ENCODE results near the gene CPA4.

CPA4 gene

DNA sequence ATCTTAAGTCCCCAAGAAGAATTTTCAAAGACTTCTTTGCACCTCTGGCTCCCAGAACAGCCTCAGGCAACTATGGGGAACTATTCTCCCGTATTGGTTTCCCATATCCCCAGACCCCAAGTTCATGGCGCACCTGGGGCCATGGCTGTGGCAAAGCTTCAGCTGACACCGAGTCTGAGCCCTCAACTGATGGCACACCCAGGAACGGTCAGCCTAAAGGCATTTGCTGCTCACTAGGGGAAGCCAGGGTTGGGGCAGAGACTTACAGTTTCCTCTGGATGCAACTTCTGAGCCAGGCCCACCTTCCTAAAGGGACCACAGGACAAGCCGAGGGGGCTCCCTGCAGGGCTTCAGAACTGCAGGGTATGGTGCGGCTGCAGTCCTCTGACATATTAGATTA, 73.6 kb downstream of the CPA4 start:
- no peak for DNase-seq

DNA sequence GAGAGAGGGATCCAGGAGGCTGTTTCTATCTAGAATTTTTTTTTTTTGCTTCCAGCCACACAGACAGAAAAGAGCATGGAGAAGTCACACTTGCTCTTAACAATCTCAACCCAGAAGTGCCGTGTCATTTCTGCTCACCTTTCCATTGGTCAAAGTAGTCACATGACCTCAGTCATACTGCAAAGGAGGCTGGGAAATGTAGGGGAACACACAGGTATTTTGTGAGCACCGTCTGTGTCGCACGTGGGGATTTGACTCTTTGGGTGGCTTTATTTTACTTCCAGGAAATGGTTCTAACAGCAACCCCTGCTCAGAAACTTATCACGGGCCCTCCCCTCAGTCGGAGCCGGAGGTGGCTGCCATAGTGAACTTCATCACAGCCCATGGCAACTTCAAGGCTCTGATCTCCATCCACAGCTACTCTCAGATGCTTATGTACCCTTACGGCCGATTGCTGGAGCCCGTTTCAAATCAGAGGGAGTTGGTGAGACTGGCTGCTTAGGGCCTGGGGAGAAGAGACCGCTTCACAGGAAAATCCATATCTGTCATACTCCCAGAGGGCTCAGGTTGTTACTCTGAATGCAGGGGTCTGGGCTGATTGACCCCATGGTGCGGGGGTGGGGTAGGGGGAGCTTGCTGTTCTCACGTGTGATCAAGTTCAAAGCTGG, 74.3 kb downstream of the CPA4 start:
- no peak for DNase-seq

DNA sequence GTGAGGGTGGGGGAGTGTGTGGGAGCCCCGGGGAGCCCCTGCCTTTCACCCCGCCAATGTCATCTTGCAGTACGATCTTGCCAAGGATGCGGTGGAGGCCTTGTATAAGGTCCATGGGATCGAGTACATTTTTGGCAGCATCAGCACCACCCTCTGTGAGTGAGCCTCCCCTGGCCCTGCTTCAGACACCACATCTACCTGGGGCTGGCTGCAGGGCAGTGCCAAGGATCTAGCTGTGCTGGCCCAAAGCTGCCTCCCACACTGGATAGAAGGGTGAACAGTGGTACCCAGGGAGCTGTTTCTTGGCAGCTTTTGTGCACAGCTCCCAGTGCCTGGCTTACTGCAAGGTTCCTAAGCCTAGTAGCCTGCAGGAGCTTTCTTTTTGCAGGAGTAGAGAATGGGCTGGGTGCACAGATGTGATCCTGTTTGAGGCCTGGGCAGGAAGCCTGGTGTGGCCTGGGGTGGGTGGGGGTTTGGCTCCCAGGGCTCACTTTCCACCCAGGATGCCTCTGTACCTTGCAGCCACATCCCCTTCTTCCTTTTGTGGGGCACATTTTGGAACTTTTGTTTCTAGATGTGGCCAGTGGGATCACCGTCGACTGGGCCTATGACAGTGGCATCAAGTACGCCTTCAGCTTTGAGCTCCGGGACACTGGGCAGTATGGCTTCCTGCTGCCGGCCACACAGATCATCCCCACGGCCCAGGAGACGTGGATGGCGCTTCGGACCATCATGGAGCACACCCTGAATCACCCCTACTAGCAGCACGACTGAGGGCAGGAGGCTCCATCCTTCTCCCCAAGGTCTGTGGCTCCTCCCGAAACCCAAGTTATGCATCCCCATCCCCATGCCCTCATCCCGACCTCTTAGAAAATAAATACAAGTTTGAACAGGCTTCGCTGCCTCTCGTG, 75.1 kb downstream of the CPA4 start:
- no peak for DNase-seq

DNA sequence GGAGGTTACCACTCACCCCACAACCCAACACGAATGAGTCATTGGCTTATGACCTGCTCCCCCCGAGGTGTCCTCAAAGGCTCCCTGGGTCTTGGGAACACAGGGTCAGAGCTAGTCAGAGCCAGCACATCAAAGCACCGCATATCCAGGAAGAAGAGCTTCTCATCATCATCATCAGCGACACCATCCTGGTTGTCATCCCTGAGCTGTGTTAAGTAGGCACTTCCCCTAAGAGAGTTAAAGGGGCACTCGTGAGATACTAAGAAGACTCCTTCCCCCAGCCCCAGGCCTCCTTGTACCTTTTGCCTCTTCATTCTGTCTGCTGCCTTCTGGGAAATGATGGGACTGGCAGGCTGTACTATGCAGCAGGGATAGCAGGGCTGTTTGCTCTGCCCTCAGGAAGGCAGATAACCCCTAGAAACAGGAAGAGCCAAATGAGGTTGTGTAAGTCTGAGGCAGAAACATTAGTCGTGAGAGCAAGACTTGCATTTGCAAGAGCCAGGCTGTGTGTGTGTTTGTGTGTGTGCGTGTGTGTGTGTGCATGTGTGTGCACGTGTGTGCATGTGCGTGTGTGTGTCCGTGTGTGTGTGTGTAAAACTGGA, 76.2 kb downstream of the CPA4 start:
- no peak for DNase-seq

DNA sequence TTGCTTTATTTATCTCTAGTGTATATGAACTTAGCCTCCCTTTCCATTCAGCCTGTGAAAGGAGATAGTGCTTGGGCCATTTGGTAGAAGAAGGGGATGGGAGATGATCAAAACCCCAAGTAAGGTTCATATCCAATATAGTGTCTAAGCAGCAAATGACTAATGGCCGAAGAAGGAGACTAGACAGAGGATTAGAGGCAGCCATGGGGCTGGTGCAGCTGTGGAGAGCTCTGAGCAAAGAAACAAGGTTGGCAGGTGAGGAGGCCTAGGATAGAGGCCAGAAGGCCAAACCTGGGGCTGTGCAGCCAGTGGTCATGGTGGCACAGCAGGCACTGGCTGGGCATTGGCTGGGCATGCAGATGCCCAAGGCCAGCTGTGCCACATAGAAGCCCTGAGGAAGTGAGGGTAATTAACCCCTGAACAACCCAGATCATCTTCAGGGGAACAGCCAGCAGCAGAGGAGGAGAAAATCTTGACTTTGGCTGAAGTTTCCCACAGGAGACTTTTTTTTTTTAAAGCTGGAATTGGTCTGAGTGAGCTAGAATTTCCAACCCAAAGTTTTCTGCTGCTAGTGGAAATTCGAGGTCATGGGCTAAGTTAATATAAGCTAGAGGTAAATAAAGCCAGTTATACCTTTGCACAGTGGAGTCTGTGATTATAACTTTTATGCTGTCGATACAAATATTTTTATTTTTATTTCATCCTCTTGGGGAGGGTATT, 77.0 kb downstream of the CPA4 start:
- DNase-seq: no peak

DNA sequence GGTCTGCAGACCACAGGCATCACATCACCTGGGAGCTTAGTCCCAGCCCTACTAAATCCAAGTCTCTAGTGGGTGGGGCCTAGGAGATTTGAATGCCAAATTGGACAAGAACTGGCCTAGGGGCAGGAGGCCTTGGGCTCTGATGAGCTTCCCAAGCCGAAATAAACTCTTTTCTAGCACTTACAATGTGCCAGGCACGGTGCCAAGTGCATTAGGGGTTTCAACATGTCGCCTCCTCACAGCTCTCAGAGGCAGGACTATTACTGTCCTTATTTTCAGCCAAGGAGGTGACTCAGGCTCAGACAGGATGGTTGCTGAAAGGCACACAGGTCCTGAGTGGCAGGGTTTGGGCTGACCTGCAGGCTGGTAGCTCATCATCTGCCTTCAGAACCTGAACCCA, 78.1 kb downstream of the CPA4 start:
- no peak for DNase-seq

DNA sequence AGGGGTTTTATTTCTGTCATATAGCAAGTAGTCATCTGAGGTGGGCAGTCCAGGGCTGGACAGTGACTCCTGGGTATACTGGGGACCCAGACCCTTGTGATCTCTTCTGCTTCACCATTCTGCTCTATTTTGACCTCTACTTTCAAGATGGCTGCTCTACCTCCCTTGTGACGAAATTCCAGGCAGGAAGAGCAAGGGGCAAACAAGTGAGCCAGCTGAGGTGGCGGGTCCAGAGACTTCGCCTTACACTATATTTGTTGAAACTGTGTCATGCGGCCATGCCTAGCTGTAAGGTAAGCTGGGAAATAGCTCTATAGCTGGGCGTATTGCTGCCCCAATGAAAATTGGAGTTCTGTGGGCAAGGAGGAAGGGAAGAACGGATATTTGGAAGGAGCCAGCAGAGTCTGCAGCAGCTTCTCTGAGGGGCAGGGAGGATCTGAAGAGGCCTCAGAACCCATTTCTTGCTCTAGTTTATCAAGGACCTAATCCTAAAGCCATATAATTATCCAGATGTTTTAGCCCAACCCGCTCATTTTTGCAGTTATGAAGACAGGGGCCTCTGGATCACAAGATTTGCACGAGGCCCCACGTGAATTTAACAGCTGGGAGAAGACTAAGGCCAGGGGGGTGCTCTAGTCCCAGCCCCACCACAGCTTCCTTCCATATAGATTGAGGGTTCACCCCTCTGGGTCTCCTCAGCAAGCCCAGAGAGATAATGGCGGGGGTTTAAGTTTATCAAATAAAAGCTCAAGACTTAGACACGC, 79.6 kb downstream of the CPA4 start:
- DNase-seq: no peak

All from activated naive CD4-positive, alpha-beta T cell treated with anti-CD3 and anti-CD28 coated beads, Interleukin-2, amount 50 U/mL, for 16 hours (primary cell).